Suprapubic skin (tissue), 4 donors: ENCODE results near the gene RPS17. TPM values are rescaled to one million over a fixed set of nuclear protein-coding genes. Genes with fewer than 3 reads are reported as not detected.
"Not testable (repeated sequence)": the region's sequence is repeated elsewhere in the genome, so short reads cannot be mapped to it uniquely, and the experiment has no call there.

Experiments used
- DNase-seq, 2 donors: peaks; one replicate each; pipeline ENCODE4 v3.0.0-alpha.2; 2019; ENCODE audit warnings: low spot score in 2 of 2
- H3K27ac ChIP-seq: fragments of 200-600 bp; sonication (generic); one replicate; pipeline ENCODE4 v1.5.1; 2019
- H3K27me3 ChIP-seq: fragments of 200-600 bp; sonication (generic); one replicate; pipeline ENCODE4 v1.5.1; 2019
- H3K36me3 ChIP-seq: fragments of 200-600 bp; sonication (generic); one replicate; pipeline ENCODE4 v1.5.1; 2019
- H3K4me1 ChIP-seq: fragments of 200-600 bp; sonication (generic); one replicate; pipeline ENCODE4 v1.5.1; 2019
- H3K4me3 ChIP-seq: fragments of 200-600 bp; sonication (generic); one replicate; pipeline ENCODE4 v1.5.1; 2019; ENCODE audit warnings: mild to moderate bottlenecking
- H3K9me3 ChIP-seq: fragments of 200-600 bp; sonication (generic); one replicate; pipeline ENCODE4 v1.5.1; 2019
- WGBS: methylation state at CpG from one replicate; pipeline ENCODE4 v1.1.5; 2018; 5-methylcytosine and 5-hydroxymethylcytosine counted together
- total RNA-seq, 4 donors: library from RNA; depleted of rRNA; stranded (reverse); fragments of >200 nt; gene quantifications; one replicate each; pipeline ENCODE4 v1.1.0, GENCODE V29; 2016

Gene RPS17
- total RNA-seq, 4 donors from 2014 or later, result 1,246 to 3,036 (median 2,993) TPM

DNA sequence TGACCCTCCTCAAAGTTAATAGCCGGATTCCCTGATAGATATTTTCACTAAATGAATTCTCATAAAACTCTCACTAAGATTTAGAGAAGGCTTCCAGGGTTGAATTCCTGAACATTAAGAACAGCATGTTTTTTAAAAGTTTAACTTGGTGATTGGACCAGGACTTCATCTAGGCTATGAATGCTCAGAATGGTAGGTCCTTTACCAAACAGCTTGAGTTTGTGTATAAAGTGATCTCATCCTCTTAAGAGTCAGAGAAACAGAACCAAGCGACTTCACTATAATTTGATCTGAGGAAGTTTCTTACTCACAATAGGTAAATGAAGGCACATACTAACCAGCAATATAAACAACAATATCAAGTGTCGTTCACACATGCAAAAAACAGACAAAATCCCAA lies 36.2 kb downstream of the RPS17 start:
- H3K4me3 ChIP-seq, H3K4me1 ChIP-seq, H3K27me3 ChIP-seq, H3K27ac ChIP-seq, H3K9me3 ChIP-seq, H3K36me3 ChIP-seq, DNase-seq: not testable (repeated sequence)
- 60% methylated on average over 1 of the region's 3 CpGs for WGBS

DNA sequence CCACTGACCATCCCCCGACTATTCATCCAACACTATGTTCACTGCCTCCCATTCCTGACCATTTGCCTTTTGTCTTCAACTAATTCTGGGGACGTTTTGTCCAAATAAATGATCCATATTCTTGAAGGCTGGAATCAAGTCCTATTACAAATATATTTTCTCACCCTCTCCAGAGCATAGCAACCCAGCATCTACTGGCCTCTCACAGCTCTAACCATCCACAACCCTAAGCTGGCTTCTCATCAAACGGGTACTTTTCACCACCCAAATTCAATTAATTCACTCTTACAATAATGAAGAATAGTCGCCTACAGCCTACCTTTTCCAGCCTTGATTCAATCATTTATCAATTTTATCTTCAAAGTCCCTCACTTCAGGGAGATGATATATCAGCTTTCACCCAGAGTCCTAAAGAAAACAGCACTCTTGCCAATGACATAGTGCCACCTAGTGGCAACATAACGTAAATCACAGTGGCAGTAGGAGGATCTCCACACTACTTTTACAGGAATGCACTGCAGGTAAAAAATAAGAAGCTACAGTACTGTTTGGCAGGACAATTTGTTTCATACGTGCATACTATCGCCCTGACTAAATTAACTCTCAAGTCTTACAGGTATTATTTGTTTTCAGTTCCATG lies 37.4 kb downstream of the RPS17 start:
- not testable (repeated sequence) for H3K27ac ChIP-seq, H3K9me3 ChIP-seq, H3K27me3 ChIP-seq, H3K36me3 ChIP-seq, H3K4me1 ChIP-seq, DNase-seq, H3K4me3 ChIP-seq
- 35% methylated on average over 3 of the region's 7 CpGs for WGBS

DNA sequence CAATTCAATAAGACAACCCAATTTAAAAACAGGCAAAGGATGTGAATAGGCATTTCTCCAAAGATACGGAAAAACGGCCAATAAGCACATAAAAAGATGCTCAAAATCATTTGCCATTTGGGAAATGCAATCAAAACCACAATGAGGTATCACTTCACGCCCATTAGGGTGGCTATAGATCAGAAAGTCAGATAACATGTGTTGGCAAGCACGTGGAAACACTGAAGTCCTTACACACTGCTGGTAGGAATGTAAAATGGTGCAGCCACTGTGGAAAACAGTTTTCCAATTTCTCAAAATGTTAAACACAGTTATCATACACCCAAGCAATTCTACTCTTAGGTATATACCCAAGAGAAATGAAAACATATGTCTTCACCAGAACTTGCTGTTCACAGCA lies 39.5 kb downstream of the RPS17 start:
- not testable (repeated sequence) for H3K4me1 ChIP-seq, H3K36me3 ChIP-seq, H3K27me3 ChIP-seq, H3K4me3 ChIP-seq, H3K9me3 ChIP-seq, DNase-seq, H3K27ac ChIP-seq
- 37% methylated on average over 4 of the region's 4 CpGs for WGBS

DNA sequence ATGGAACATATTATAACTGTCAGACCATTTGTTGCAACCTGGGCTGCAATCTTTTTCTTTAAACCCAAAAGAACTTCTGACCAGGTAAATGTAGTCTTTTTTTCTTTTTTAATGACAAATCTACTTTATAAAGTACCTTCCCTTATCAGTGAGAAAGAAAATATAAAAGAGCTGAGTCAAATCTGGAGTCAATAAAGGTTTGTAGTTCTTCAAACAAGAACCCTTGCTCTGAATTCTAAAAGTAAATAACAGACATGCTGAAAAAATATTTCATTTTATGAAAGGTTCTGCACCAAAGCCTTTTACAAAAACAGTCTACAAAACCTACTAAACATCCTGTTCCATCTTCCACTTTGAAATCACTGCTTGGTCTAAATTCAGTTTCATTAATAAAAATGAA lies 42.3 kb downstream of the RPS17 start:
- H3K9me3 ChIP-seq, DNase-seq, H3K27me3 ChIP-seq, H3K4me3 ChIP-seq, H3K36me3 ChIP-seq, H3K4me1 ChIP-seq, H3K27ac ChIP-seq: not testable (repeated sequence)

DNA sequence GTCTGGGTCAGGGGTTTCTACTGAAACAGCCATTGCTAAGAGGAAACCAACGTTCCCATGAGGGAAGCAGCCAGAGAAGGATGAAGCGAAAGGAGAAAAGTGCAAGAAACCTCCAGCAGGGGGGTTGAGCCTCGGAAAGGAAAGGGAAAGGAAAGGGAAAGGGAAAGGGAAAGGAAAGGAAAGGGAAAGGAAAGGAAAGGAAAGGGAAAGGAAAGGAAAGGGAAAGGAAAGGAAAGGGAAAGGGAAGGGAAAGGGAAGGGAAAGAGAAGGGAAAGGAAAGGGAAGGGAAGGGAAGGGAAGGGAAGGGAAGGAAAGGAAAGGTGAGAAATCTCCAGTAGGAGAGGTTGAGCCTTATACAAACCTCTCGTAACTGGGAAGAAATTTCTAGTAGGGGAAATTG lies 52.0 kb downstream of the RPS17 start:
- H3K36me3 ChIP-seq, H3K4me1 ChIP-seq, H3K27me3 ChIP-seq, H3K4me3 ChIP-seq, H3K27ac ChIP-seq, DNase-seq, H3K9me3 ChIP-seq: not testable (repeated sequence)
- 54% methylated on average over 4 of the region's 4 CpGs for WGBS

DNA sequence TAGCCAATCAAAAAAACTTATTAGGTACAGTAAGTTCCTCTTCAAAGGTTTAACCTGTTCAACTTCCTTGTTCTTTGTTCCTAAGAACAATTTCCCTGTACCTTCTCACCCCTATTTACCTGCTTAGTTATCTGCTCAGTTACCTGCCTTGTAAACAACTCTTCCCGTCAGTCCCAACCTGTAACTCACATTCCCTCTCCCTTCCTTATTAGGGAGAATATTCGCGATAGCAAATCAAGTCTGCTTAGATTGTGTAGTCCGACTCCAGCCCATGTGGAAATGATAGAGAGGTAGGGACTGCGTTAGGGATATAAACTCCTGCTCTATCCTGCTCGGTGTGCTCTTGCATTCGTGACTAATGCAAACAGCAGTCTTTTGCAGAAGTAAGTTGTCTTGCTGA lies 53.2 kb downstream of the RPS17 start:
- not testable (repeated sequence) for H3K4me1 ChIP-seq, H3K36me3 ChIP-seq, DNase-seq, H3K27ac ChIP-seq, H3K27me3 ChIP-seq, H3K9me3 ChIP-seq, H3K4me3 ChIP-seq
- 40% methylated on average over 5 of the region's 7 CpGs for WGBS

Other genes with a start within 250 kb of the RPS17 start
- 1 to 10 TPM in 3 of 4 donors, under 1 TPM in 1; 0.60 to 4.5 (median 2.0) TPM for gene GOLGA6L10, start 191.0 kb downstream of the RPS17 start, total RNA-seq
- 1 to 10 TPM; 4.2 to 9.7 (median 5.5) TPM for gene GOLGA6L9, start 110.6 kb downstream of the RPS17 start, total RNA-seq
- gene CPEB1, start 106.9 kb upstream of the RPS17 start, total RNA-seq, result 1 to 10 TPM in 3 of 4 donors, under 1 TPM in 1; 0.97 to 5.2 (median 2.5) TPM
- gene AP3B2, start 169.4 kb upstream of the RPS17 start, total RNA-seq, result 1 to 10 TPM; 1.4 to 4.4 (median 2.8) TPM